Neural cell (in vitro differentiated cells): ENCODE measurements around the gene TGIF2. TPM values are rescaled to one million over a fixed set of nuclear protein-coding genes. Genes with fewer than 3 reads are reported as not detected.

Source experiments
- H2AFZ ChIP-seq: fragments of 200-600, 300-800 bp; sonication (generic), shearing (Covaris generic); 2 replicates; pipeline ENCODE4 v1.6.0; 2014; ENCODE audit warnings: low read depth, mild to moderate bottlenecking, antibody characterized with exemption, low read length, moderate library complexity
- H3F3A ChIP-seq: fragments of 200-600 bp; shearing (Covaris generic); 2 replicates; pipeline ENCODE4 v1.6.1; 2016; ENCODE audit warnings: mild to moderate bottlenecking, moderate library complexity, mixed read lengths, antibody characterized with exemption, low read length; ENCODE audit not compliant: insufficient read depth, poor library complexity, severe bottlenecking
- H3K27ac ChIP-seq: fragments of 200-600, 300-800 bp; sonication (generic), shearing (Covaris generic); 2 replicates; pipeline ENCODE4 v1.5.1; 2014; ENCODE audit warnings: mild to moderate bottlenecking, low read length, moderate library complexity
- H3K27me3 ChIP-seq: fragments of 300-800, 200-600 bp; sonication (generic), shearing (Covaris generic); 2 replicates; pipeline ENCODE4 v1.6.0; 2014; ENCODE audit warnings: mild to moderate bottlenecking, low read depth, low read length, moderate library complexity; ENCODE audit not compliant: insufficient read depth
- H3K36me3 ChIP-seq: fragments of 300-800, 200-600 bp; sonication (generic), shearing (Covaris generic); 2 replicates; pipeline ENCODE4 v1.5.1; 2014; ENCODE audit warnings: mild to moderate bottlenecking, antibody characterized with exemption, low read length, moderate library complexity; ENCODE audit not compliant: insufficient read depth
- H3K4me2 ChIP-seq: fragments of 300-800, 200-600 bp; sonication (generic), shearing (Covaris generic); 2 replicates; pipeline ENCODE4 v1.6.0; 2014; ENCODE audit warnings: mild to moderate bottlenecking, low read length
- H3K4me3 ChIP-seq: fragments of 300-800, 200-600 bp; sonication (generic), shearing (Covaris generic); 2 replicates; pipeline ENCODE4 v1.5.1; 2014; ENCODE audit warnings: mild to moderate bottlenecking, low read length, moderate library complexity
- H3K79me2 ChIP-seq: fragments of 200-600 bp; shearing (Covaris generic); replicated peaks from 2 replicates; pipeline ENCODE4 v1.6.0; 2014; ENCODE audit warnings: mild to moderate bottlenecking, low read length, moderate library complexity; ENCODE audit not compliant: insufficient read depth
- H3K9ac ChIP-seq: fragments of 300-800, 200-600 bp; sonication (generic), shearing (Covaris generic); 2 replicates; pipeline ENCODE4 v1.6.1; 2016; ENCODE audit warnings: mild to moderate bottlenecking, low read length, mixed read lengths
- H3K9me2 ChIP-seq: fragments of 200-600 bp; shearing (Covaris generic); 2 replicates; pipeline ENCODE4 v1.6.1; 2016; ENCODE audit warnings: mild to moderate bottlenecking, low read length, mixed read lengths; ENCODE audit not compliant: insufficient read depth
- H3K9me3 ChIP-seq: fragments of 200-600, 300-800 bp; sonication (generic), shearing (Covaris generic); 2 replicates; pipeline ENCODE4 v1.6.1; 2016; ENCODE audit warnings: mild to moderate bottlenecking, mixed run types, low read length, moderate library complexity, mixed read lengths
- H4K20me1 ChIP-seq: fragments of 200-600 bp; shearing (Covaris generic); 2 replicates; pipeline ENCODE4 v1.6.1; 2016; ENCODE audit warnings: mild to moderate bottlenecking, mixed run types; ENCODE audit not compliant: insufficient read depth
- EP300 ChIP-seq: fragments of 450-650 bp; conservative IDR thresholded peaks from 2 replicates; pipeline ENCODE4 v1.6.1; 2014; ENCODE audit warnings: antibody characterized with exemption, mild to moderate bottlenecking, moderate library complexity; ENCODE audit not compliant: poor library complexity, severe bottlenecking
- EZH2 ChIP-seq: fragments of 200-600, 300-800 bp; shearing (Covaris generic), sonication (generic); IDR thresholded peaks from 2 replicates; pipeline ENCODE4 v1.6.1; 2014; ENCODE audit warnings: antibody characterized with exemption, low read length, borderline replicate concordance, mild to moderate bottlenecking; ENCODE audit not compliant: insufficient read depth, poor library complexity, severe bottlenecking
- MXI1 ChIP-seq: fragments of 450-650 bp; conservative IDR thresholded peaks from 2 replicates; pipeline ENCODE4 v1.6.1; 2014; ENCODE audit warnings: antibody characterized with exemption, mild to moderate bottlenecking; ENCODE audit not compliant: poor library complexity, severe bottlenecking
- POLR2AphosphoS5 ChIP-seq: IDR thresholded peaks from 2 replicates; pipeline ENCODE4 v1.6.1; 2012
- RAD21 ChIP-seq: fragments of 450-650 bp; conservative IDR thresholded peaks from 2 replicates; pipeline ENCODE4 v1.6.1; 2014; ENCODE audit warnings: antibody characterized with exemption, mild to moderate bottlenecking, moderate library complexity
- SMC3 ChIP-seq: fragments of 450-650 bp; conservative IDR thresholded peaks from 2 replicates; pipeline ENCODE4 v1.6.1; 2014; ENCODE audit warnings: antibody characterized with exemption, mild to moderate bottlenecking, moderate library complexity; ENCODE audit not compliant: poor library complexity
- TAF1 ChIP-seq: IDR thresholded peaks from 2 replicates; pipeline ENCODE4 v1.6.1; 2012; ENCODE audit warnings: low read depth
- polyA plus RNA-seq: library from polyadenylated mRNA; depleted of rRNA; stranded (reverse); fragments of >200 nt; gene quantifications from 2 replicates; pipeline ENCODE4 v1.2.3, GENCODE V29; 2014
- TF ChIP-seq, protein P1 (sequence below): IDR thresholded peaks from 2 replicates; pipeline ENCODE4 v1.6.1; 2012; ENCODE audit warnings: borderline replicate concordance
- TF ChIP-seq, protein P2 (sequence below): fragments of 450-650 bp; IDR thresholded peaks from 2 replicates; pipeline ENCODE4 v1.5.1; 2014; ENCODE audit warnings: antibody characterized with exemption, mild to moderate bottlenecking, moderate library complexity; ENCODE audit not compliant: poor library complexity, severe bottlenecking

TGIF2 gene
- polyA plus RNA-seq, 1 donor from 2014 or later = 3.3 TPM

- Histone ChIP-seq H3K36me3 (no peaks in the 10 kb centered on the region), H2AFZ (no peak overlapping the region), H4K20me1 (no peaks in the 10 kb centered on the region), H3K9ac (no peak overlapping the region), H3K9me3 (no peaks in the 10 kb centered on the region), H3K9me2 (no peaks in the 10 kb centered on the region), H3F3A (no peaks in the 10 kb centered on the region), H3K27me3 (no peaks in the 10 kb centered on the region), H3K4me2 (no peak overlapping the region), H3K4me3 (no peak overlapping the region), H3K79me2 (no peaks in the 10 kb centered on the region), H3K27ac (no peak overlapping the region)
- TF ChIP-seq TAF1 (no peak), POLR2AphosphoS5 (no peak), MXI1 (no peak), SMC3 (no peak), EZH2 (no peak), RAD21 (no peak), EP300 (no peak)
- TF ChIP-seq, protein P1, sequence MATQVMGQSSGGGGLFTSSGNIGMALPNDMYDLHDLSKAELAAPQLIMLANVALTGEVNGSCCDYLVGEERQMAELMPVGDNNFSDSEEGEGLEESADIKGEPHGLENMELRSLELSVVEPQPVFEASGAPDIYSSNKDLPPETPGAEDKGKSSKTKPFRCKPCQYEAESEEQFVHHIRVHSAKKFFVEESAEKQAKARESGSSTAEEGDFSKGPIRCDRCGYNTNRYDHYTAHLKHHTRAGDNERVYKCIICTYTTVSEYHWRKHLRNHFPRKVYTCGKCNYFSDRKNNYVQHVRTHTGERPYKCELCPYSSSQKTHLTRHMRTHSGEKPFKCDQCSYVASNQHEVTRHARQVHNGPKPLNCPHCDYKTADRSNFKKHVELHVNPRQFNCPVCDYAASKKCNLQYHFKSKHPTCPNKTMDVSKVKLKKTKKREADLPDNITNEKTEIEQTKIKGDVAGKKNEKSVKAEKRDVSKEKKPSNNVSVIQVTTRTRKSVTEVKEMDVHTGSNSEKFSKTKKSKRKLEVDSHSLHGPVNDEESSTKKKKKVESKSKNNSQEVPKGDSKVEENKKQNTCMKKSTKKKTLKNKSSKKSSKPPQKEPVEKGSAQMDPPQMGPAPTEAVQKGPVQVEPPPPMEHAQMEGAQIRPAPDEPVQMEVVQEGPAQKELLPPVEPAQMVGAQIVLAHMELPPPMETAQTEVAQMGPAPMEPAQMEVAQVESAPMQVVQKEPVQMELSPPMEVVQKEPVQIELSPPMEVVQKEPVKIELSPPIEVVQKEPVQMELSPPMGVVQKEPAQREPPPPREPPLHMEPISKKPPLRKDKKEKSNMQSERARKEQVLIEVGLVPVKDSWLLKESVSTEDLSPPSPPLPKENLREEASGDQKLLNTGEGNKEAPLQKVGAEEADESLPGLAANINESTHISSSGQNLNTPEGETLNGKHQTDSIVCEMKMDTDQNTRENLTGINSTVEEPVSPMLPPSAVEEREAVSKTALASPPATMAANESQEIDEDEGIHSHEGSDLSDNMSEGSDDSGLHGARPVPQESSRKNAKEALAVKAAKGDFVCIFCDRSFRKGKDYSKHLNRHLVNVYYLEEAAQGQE = no peak
- TF ChIP-seq, protein P2, sequence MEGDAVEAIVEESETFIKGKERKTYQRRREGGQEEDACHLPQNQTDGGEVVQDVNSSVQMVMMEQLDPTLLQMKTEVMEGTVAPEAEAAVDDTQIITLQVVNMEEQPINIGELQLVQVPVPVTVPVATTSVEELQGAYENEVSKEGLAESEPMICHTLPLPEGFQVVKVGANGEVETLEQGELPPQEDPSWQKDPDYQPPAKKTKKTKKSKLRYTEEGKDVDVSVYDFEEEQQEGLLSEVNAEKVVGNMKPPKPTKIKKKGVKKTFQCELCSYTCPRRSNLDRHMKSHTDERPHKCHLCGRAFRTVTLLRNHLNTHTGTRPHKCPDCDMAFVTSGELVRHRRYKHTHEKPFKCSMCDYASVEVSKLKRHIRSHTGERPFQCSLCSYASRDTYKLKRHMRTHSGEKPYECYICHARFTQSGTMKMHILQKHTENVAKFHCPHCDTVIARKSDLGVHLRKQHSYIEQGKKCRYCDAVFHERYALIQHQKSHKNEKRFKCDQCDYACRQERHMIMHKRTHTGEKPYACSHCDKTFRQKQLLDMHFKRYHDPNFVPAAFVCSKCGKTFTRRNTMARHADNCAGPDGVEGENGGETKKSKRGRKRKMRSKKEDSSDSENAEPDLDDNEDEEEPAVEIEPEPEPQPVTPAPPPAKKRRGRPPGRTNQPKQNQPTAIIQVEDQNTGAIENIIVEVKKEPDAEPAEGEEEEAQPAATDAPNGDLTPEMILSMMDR = no peak
Measured at GRCh38 chr20:36532822-36533221, 40.6 kb upstream of the TGIF2 start.

- H4K20me1 ChIP-seq = no peaks in the 10 kb centered on the region
- H3F3A ChIP-seq = no peaks in the 10 kb centered on the region
- no peak overlapping the region for H3K27ac ChIP-seq
- no peak overlapping the region for H3K9ac ChIP-seq
- no peak overlapping the region for H3K4me3 ChIP-seq
- no peaks in the 10 kb centered on the region for H3K9me2 ChIP-seq
- no peaks in the 10 kb centered on the region for H3K27me3 ChIP-seq
- no peak overlapping the region for H2AFZ ChIP-seq
- no peak for TF ChIP-seq SMC3
- TF ChIP-seq POLR2AphosphoS5 = no peak
- TF ChIP-seq RAD21 = no peak
- TF ChIP-seq, protein P1 = no peak
- TF ChIP-seq EZH2 = no peak
- TF ChIP-seq MXI1 = no peak
- no peak for TF ChIP-seq EP300
- TF ChIP-seq, protein P2 = no peak
- TF ChIP-seq TAF1 = no peak
- no peaks in the 10 kb centered on the region for H3K79me2 ChIP-seq
- no peak overlapping the region for H3K4me2 ChIP-seq
- H3K36me3 ChIP-seq = no peaks in the 10 kb centered on the region
- H3K9me3 ChIP-seq = no peaks in the 10 kb centered on the region
Measured at GRCh38 chr20:36538026-36538722, 35.2 kb upstream of the TGIF2 start.
